ENCODE results near the gene IGSF9B.
A peak's percentile ranks its signal among the peaks of the same experiment; 100 is the strongest.
"Not testable (repeated sequence)": the region's sequence is repeated elsewhere in the genome, so short reads cannot be mapped to it uniquely, and the experiment has no call there.

The IGSF9B gene

GRCh38 chr11:133956650-133957633 is at the start of gene IGSF9B:
Gene IGSF9B (minus strand): TSS chr11:133956968. CDS start chr11:133956754, 214 bp downstream.
- DNase-seq, result peak; percentile 63

GRCh38 chr11:134004496-134005172 is 47.9 kb upstream of the IGSF9B start:
- DNase-seq, result no peak

- no peak for DNase-seq
Observed at GRCh38 chr11:134003792-134004495, 47.2 kb upstream of the IGSF9B start.

DNA sequence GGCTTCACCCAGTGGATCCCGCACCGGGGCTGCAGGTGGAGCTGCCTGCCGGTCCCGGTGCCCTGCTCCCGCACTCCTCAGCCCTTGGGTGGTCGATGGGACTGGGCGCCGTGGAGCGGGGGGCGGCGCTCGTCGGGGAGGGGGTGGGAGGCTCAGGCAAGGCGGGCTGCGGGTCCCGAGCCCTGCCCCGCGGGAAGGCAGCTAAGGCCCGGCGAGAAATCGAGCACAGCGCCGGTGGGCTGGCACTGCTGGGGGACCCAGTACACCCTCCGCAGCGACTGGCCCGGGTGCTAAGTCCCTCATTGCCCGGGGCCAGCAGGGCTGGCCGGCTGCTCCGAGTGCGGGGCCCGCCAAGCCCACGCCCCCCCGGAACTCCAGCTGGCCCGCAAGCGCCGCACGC is 46.1 kb upstream of the IGSF9B start:
- not testable (repeated sequence) for DNase-seq

GRCh38 chr11:134002338-134002737 is 45.6 kb upstream of the IGSF9B start:
- not testable (repeated sequence) for DNase-seq

- DNase-seq, result no peak
Observed at GRCh38 chr11:134001596-134001995, 44.8 kb upstream of the IGSF9B start.

DNA sequence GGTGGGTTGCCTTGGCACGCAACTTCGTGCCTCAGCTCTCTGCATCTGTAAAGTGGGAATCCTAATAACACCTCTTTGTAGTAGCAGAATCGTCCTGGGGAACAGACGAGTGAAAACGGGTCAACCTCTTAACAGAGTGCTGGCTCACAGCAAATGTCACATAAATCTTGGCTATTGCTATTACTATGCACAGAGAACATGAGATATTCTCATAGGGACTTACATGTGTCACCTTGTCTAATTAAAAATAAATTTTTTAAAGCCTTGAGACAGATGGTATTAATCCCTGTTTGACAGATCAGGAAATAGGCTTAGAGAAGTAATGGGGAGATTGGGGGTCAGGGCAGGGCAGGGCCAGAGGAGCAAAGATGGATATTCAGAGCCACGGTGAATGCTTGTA is 44.3 kb upstream of the IGSF9B start:
- DNase-seq, result no peak

DNA sequence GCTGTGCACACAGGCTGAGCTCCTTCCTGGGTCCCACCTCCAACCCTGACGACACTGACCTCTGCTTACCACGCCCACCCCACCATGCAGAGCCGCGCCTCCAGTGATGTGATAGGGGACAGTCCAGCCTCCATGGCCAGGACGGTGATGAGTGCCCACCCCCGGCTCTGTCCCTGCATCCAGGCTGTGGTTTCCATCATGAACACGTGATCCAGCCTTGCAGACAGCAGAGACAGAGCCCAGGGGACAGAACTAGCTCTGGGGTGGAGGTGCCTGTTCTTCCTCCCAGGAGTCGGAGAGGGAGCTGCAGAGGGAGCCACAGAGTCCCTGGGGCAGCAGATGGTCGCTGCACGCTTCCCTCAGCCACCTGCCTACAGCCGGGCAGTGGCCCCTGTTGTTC is 42.6 kb upstream of the IGSF9B start:
- DNase-seq, result peak; percentile 23

- DNase-seq, result no peak
Observed at GRCh38 chr11:133997554-133997953, 40.8 kb upstream of the IGSF9B start.

DNA sequence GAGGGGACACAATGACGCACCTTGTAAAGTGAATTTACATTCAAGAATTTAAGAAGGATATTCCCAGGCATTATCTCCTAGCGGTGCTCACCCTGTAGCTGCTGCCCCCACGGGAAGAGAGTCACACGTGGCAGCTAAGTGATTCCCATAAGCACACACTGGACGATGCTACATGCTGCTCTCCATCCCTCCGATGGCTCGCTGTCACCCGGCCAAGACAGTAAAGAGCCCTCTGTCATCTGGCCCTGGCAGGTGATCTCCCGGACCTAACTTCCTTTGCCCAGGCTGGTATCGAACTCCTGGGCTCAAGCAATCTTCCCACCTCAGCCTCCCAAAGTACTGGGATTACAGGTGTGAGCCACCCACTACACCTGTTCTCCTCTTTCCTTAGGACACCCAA is 39.9 kb upstream of the IGSF9B start:
- no peak for DNase-seq

DNA sequence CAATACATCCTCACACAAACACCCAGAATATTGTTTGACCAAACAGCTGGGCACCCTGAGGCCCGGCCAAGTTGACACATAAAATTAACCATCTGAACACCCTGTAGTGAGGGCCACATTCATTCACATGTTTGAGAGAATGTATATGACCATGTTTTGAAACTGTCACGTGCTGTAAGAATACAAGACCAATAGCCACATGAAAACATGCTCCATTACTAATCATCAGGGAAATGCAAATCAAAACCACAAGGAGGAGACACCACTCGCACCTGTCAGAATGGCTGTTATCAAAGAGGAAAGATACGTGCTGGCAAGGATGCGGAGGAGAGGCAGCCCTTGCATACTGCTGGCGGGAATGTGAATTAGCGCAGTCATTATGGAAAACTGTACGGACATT is 38.3 kb upstream of the IGSF9B start:
- no peak for DNase-seq

DNA sequence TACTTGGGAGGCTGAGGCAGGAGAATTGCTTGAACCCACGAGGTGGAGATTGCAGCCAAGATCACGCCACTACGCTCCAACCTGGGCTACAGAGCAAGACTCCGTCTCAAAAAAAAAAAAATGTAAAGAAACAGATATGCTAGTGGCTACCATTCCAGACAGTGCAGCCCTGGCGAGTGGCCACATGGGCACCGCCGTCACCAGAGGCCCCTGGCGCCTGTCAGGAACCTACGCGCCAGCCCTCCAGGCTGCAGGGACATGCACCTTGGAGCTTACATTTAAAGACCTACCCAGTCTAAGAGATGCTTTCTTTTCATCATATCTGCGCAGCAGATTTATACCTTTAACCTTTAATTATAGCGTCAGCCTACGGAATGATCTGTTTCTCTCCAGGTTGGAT is 37.2 kb upstream of the IGSF9B start:
- no peak for DNase-seq

DNA sequence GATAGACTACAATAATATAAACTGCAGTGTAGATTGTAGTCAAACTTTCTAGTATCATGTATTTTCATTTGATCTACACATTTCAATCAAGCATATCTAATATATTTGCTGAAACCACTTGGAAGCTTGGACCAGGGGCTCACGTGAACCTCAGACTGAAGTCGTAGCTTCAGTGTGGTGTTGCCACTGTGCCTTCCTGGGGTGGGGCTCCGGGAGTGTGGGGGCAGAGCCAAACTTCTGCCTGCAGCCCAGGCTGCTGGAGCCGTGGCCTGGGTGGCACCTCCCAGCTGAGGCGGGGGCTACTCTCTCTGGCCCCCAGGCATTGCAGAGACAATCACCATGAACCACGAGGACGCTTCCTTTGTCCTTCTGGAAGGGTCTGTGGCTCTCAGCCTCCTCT is 36.3 kb upstream of the IGSF9B start:
- DNase-seq, result no peak

- peak; percentile 32 for DNase-seq
Observed at GRCh38 chr11:133992121-133992520, 35.4 kb upstream of the IGSF9B start.

DNA sequence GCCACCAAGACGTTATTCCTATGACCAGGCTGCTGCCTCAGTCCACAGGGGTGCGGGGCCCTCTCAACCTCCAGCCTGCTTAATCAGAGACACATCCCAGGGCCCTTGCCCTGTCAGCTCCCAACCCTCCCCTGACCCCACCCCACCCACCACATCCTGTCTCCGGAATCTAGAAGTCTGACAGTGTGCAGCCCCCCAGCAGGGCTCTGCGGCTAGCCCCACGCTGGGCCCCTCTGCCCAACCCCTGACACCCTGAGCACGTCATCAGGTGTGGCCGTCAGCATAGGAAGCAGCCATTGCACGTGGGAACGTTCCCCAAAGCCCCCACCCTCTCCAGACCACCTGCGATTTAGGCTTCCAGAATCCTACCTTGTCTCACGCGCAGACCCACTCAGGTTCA is 34.3 kb upstream of the IGSF9B start:
- no peak for DNase-seq

GRCh38 chr11:133990501-133990900 is 33.7 kb upstream of the IGSF9B start:
- no peak for DNase-seq

GRCh38 chr11:133988686-133989410 is 32.1 kb upstream of the IGSF9B start:
- no peak for DNase-seq

DNA sequence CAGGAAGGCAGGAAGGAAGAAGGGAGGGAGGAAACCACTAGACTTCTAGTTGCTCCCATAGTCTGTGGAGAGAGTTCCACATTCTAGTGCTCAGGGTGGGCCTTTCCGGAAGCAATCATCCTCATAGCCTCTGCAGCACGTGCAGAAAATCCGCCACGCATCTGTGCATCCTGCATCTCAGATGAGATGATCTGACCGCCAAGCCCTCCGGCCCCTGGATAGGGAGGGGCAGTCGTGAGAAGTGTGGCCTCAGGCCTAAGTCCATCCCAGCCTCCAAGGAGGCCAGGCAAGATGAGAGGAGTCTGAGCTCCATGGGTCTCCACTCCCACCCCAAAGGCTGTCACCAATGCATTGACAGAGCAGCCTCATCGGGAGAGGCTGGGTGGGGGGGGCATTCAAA is 30.4 kb upstream of the IGSF9B start:
- no peak for DNase-seq

DNA sequence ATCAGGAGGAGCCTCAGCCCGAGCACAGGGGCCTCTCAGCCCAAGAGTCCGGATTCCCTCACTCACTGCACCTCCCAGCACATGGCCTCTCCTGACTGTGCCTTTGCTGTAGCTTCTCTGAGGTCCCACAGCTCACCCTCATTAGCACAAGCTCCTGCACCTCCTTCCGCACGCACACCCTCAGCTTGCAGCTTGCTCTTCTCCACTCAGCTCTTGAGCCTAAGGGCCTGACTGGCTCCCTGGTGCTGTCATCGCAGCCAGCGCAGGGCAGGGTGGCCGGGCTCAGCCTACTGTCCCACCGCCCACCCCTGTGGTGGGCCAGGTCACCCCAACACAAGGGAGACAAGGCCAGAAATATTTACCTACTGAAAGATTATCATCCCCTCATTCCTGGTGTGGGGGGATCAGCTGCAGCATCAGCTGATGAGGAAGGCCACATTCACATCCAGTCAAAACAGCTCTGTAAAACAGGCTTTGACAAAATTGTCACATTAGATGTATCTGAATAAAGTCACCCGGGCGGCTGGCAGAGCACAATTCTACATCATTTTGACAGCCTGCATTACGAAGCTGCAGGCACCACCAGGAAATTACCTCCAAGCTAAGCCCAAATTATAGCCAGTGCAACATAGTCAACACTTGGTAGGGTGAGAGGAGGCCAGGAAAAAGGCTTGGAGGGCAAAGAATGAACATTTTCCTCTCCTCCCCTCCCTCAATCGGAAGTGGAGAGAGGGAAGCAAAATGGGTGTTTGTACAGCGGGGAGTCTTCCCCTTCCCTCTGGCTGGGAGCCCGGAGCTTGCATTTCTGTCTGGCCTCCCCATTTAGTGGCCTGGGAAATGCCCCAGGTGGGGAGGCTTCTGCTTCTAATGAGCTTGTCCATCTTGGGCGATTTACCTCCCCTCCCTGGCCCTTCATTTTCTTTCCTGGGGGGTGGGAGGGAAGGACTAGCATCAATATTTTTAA is 29.5 kb upstream of the IGSF9B start:
- no peak for DNase-seq

DNA sequence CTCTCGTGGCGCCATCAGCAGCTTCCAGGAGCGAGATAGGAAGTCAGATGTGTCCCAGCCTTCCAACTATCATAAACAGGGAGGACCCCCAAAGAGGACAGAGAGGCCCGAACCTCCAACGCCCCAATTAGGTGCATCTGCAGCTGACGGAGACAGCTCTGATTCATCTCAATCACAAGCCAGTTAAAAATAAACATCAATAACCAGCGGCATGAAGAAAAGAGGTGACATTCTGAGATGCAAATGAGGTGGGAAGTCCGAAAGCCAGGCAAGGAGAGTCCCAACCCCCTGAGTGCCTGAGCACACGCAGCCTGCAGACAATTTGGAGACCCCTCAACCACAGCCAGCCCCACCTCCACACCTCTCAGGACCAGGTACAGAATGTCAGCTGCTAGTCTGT is 28.1 kb upstream of the IGSF9B start:
- DNase-seq, result no peak

DNA sequence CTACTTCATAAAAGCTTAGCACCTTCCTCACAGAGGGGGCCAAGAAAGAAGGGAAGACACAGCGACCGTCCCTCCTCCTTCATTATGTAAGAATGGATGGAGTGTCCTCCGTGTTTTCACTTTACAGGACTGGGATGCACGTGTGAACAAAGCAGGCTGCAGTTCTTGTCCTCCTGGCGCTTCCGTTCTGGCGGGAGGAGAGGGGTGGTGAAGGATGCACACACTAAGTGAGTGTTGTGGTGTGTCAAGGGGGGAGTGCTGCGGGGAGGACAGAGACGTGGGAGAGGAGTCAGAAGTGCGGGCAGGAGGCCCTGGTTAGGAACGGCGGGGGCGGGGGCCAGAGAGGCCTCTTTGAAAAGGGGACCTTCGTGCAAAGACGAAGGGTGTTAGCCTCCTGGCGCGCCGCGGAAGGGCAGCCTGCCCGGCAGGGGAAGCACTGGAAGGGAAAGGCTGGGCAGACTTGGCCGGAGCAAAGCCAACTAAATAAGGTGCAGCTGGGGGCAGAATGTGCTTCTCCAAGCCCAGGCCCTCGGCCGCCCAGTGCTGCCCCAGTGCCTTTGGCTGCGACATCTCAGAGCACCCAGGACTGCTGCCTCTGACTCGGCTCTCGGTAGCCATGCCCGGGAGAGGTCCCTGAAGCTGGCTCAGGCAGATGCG is 27.0 kb upstream of the IGSF9B start:
- no peak for DNase-seq

All from NCI-H2171 treated with DMSO at 0.1 percent for 48 hours (cell line).